ENCODE measurements around the gene WNT9A.

GRCh38 chr1:227913764-227914721, 33.7 kb downstream of the WNT9A start:
- TF ChIP-seq CTCF (IDR thresholded peaks at IDR 0.05) (no peak), POLR2A (IDR thresholded peaks at IDR 0.05) (no peak), POLR2AphosphoS5 (IDR thresholded peaks at IDR 0.05) (no peak)
